HG02588 (cell line): Measurements from ENCODE around the gene GDF3.
"Not testable (repeated sequence)": the region's sequence is repeated elsewhere in the genome, so short reads cannot be mapped to it uniquely, and the experiment has no call there.

Source experiments
- ATAC-seq: cut with Tn5 transposase; IDR thresholded peaks from one replicate; pipeline ENCODE4 v1.9.1; 2021; ENCODE audit warnings: mild to moderate bottlenecking, moderate library complexity; ENCODE audit not compliant: unreplicated experiment

The GDF3 gene

GRCh38 chr12:7695566-7696197, at the start of gene GDF3:
Gene GDF3 (minus strand): TSS chr12:7695775. CDS start chr12:7695728, 47 bp downstream.
- ATAC-seq = no peak

- no peak for ATAC-seq
Observed at GRCh38 chr12:7732993-7733392, 37.4 kb upstream of the GDF3 start.

- ATAC-seq = no peak
Observed at GRCh38 chr12:7731486-7731885, 35.9 kb upstream of the GDF3 start.

GRCh38 chr12:7730984-7731383, 35.4 kb upstream of the GDF3 start:
- not testable (repeated sequence) for ATAC-seq

DNA sequence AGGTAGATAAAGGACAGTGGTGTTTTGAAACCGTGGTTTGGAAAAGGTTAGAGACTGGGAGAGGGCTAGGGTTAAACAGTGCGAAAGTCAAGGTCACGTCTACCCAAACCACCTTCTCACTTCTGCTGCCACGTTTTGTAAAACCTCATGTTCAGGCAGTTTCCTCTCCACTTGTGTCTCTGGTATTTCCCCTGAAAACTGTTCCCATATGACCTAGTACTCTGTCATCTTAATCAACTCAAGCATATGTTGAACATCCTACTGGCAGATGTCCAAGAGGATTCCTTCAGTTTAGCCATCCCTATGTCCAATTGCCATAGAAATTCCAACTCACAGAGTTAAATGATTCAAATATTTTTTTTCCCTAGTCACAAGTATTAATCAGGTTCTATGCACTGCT, 34.2 kb upstream of the GDF3 start:
- no peak for ATAC-seq

DNA sequence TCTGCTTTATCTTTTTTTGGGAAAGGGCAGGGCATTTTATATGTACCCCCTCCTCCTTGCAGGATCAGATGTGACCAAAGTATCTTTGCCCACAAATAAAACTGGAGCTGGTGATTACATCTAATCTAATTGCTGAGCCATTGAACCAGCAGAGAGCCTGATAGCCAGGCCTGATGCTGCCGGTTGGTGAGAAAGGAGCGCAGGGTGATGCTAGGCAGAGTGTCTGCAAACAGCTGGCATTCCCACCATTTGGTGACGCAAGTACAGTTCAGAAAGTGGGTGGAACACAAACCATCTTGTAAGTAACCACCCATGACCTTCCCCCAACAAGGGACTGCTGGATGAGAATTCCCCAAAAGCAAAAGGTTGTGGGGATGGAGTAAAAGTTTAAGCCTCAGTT, 28.4 kb upstream of the GDF3 start:
- ATAC-seq = no peak

GRCh38 chr12:7719946-7720730, 24.6 kb upstream of the GDF3 start:
- ATAC-seq = no peak

GRCh38 chr12:7716381-7716780, 20.8 kb upstream of the GDF3 start:
- ATAC-seq = no peak

DNA sequence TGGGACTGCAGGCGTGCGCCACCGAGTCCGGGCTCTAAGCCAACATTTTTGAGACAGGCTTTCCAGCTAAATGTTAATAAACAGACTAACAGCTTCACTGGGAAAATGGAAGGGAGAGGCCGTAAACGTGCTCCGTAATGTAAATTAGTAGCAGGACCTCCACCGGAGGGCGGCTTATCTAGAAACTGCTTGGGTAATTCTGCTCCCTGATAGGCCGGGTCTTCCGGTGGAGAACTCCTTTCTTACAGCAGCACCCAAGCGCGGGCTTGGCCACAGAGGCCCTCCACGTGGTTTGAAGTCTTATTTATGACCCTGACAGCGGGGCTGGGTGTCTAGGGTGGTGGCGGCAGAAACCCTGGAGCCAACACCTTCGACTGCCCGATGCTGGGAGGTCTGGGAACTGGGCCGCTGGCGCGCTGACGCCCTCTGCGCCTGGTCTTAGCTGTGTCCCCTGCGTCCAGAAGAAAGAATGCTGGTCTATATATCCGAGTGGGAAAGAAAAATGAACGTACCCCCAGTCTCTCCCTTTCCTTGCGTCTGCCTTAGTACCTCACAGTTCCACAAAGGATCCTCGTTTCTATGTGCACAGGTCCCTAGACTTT, 17.4 kb upstream of the GDF3 start:
- ATAC-seq = no peak

- ATAC-seq = no peak
Observed at GRCh38 chr12:7711133-7711532, 15.6 kb upstream of the GDF3 start, which contains the start of gene DPPA3. Gene DPPA3 (plus strand): TSS chr12:7711433. CDS start chr12:7711571, 138 bp downstream.

DNA sequence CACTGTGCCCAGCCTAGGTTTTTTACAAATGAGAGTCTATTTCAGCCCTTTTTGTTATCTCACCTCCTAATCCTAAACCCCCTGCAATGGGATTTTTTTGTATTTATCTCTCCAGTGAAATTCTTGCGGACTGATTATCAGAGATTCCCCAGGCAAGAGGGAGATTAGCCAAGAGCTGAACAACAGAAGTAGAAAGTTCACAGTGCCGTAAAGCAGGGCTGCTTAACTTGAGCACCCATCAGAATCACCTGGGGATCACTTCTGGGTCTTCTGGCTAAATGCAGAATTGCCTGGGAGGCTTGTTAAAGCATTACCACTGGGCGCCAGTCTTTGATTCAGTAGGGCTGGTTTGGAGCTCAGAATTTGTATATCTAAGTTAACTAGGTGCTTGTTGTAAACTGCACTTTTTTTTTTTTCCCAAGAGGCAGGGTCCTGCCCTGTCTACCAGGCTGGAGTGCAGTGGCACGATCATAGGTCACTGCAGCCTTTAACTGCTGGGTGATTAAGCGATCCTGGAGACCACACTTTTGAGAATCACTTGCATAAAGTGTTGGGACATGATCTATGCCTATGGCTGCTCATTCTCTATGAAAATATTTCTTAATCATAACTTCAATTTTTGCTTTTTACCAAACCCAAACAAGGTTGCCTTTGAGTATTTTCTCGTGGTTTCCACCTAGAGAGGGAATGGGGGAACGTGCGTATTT, 14.5 kb upstream of the GDF3 start:
- no peak for ATAC-seq

DNA sequence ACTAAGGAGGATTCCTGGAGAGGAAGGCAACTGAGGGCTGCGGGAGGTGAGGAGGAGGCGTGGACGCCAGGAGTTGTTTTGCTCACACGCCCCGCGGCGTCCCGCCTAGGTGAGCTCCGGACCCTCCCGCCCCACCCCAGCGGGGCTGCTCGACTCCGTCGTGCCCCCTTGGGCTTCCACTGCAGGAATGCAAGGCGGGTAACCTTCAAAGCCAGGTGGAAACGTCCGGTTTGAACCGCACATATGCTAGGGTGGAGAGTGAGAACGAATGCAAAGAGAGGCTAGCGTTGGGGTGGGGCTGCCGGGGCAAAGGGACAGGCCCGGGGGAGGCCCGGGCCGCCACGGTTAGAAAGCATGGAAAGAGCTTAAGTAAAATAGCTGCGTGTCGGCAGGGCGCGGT, 10.3 kb upstream of the GDF3 start:
- ATAC-seq = no peak

- ATAC-seq = no peak
Observed at GRCh38 chr12:7695237-7695560, 376 bp downstream of the GDF3 start.

- ATAC-seq = no peak
Observed at GRCh38 chr12:7694556-7695236, 879 bp downstream of the GDF3 start.

DNA sequence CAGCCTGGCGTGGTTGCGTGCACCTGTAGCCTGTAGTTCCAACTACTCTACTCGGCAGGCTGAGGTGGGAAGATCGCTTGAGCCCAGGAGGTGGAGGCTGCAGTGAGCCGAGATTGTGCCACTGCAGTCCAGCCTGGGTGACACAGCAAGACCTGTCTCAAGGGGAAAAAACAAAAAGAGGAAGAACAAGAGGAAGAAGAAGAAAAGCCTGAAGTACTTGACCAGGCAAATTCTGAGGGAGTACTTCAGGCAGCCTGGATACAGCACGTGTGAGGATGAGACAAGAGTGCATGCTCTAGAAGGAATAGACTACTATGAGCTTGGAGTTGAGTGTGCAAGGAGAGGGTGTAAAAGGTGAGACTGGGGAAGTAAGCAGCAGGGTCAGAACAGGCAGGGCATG, 1.8 kb downstream of the GDF3 start:
- no peak for ATAC-seq

- no peak for ATAC-seq
Observed at GRCh38 chr12:7681535-7681934, 14.0 kb downstream of the GDF3 start.

DNA sequence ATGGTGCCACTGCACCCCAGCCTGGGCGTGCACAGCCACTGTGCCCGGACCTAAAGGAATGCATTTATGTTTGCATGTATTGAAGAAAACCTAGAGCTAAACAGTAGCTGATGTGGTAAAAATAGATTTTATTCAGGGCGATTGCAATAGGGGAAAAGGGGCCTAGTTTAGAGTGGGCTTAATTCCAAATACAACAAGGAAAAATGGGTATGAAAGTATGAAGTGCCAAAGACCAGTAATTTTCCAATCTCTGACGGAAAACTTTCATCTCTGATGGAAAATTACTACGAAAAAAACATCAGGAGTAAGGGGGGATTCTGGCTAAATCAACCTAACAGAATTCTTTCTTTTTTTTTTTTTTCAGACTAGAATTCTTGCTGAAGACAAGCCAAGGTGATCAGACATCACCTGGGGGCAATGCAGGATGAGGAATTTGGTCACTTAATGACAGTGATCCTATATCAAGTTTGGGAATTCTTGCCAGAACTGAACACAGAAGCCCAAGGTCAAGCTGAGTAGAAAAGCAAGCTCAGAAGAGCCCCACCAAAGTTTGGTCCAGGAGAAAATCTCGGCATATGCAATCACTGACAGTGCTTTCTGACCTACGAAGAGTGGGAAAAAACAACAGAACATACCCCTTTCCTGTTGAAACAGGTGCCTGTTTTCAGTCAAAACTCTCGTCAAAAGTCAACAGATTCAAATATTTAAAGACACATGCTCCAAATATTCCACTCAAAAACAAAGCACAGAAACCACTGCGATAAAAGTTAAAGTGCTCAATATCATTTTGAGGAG, 16.1 kb downstream of the GDF3 start:
- ATAC-seq = no peak

GRCh38 chr12:7678744-7679143, 16.8 kb downstream of the GDF3 start:
- no peak for ATAC-seq

DNA sequence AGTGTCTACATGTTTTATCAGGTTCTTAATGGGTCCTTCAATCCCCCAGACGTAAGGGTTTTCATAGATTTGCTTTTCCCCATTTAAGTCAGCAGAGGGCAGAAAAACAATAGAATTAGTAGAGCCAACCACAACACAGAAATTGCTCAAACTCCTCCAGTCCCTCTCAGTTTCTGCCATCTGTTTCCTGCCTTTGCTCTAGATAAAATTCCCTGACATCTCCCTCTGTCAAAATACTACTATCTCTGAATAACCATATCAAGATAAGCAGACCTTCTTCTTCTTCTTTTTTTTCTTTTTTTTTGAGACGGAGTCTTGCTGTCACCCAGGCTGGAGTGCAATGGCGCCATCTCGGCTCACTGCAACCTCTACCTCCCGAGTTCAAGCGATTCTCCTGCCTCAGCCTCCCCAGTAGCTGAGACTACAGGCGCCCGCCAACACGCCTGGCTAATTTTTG, 18.1 kb downstream of the GDF3 start:
- not testable (repeated sequence) for ATAC-seq

GRCh38 chr12:7675455-7675854, 20.1 kb downstream of the GDF3 start:
- ATAC-seq = not testable (repeated sequence)
